ENCODE data around the gene KCNA2. TPM values are rescaled to one million over a fixed set of nuclear protein-coding genes. Genes with fewer than 3 reads are reported as not detected.

The KCNA2 gene
- total RNA-seq, 1 experiment from 2014 or later: not detected

DNA sequence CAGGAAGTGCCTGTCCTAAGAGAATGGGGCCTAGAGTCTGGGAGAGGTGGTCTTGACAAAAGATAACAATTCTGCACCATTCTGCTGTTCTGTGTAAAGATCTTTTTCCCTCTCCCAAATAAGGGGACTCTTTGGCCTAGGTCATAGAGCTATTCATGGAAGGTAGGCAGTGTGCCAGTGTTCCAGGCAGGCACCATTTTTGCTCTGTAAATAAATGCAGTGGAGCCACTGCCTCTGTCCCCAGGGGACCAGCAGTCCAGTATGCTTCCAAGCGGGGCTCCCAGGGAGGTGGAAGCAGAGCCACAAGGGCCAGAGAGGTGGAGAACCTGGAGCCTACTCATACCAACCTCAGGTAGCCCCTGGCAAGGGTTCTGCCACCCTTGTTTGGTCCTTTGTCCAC, 25.9 kb downstream of the KCNA2 start:
- no peak overlapping the region for H3K27ac ChIP-seq
- no peaks in the 10 kb centered on the region for H3K4me1 ChIP-seq
- H3K27me3 ChIP-seq: 0 out of 2 replicates have a peak, but pooled peaks cover 3% of the 10 kb centered on the region
- no peaks in the 10 kb centered on the region for H3K36me3 ChIP-seq
- no peaks in the 10 kb centered on the region for H3K9me3 ChIP-seq (replicated peaks)
- H3K4me3 ChIP-seq: no peak overlapping the region
- no peak for DNase-seq

DNA sequence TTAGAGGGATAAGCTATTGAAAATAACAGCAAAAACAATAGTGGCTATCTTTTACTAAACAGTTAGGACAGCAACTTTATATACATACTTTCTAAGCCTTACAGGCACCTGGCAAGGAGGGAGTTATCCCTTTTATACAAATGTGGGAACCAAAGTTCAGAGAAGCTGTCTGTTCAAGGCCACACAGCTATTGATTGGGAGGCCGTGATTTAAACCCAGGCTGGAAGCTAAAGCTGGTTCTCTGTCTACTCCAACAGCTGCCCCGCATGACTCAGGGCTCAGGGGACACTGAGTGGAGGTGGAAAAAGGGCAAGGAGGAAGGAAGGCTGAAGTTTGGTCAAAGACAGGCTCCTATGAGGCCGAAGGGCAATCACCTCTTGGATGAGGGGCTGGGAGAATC, 26.7 kb downstream of the KCNA2 start:
- Histone ChIP-seq H3K27ac (no peak overlapping the region), H3K4me1 (no peaks in the 10 kb centered on the region), H3K4me3 (no peak overlapping the region), H3K27me3 (0 out of 2 replicates have a peak, but pooled peaks cover 3% of the 10 kb centered on the region), H3K36me3 (no peaks in the 10 kb centered on the region), H3K9me3 (replicated peaks) (no peaks in the 10 kb centered on the region)
- no peak for DNase-seq

DNA sequence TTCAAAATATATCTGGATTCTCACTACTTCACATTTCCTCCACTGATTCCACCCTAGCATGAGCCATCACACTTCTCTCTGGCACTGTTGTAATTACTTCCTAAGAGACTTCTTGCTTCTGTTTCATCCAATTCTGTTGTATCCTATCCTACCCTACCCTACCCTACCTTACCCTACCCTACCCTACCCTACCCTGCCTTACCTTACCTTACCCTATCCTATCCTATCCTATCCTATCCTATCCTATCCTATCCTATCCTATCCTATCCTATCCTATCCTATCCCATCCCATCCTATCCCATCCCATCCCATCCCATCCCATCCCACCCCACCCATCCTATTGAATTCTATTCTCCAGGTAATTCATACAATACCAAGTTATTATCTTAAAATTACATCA, 29.7 kb downstream of the KCNA2 start:
- Histone ChIP-seq H3K27ac (no peak overlapping the region), H3K36me3 (no peaks in the 10 kb centered on the region), H3K27me3 (no peaks in the 10 kb centered on the region), H3K4me1 (no peaks in the 10 kb centered on the region), H3K4me3 (no peak overlapping the region), H3K9me3 (replicated peaks) (no peaks in the 10 kb centered on the region)
- DNase-seq: no peak

DNA sequence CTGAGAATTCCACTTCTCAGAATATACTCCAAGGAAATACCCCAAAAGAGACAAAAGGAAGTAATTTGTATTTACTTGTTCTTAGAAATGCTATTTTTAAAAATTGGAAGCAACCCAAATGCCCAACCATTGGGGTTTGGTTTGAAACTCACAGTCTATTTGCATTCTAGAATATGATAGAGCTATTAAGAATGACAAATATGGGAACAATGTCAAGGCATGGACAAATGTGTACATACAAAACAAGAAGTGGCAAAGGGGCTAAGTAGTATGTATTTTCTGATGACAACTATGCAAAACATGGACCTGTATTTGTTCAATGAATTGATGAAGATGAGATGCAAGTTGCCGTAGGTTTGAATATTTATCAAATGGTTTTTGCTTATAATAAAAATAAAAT, 32.8 kb downstream of the KCNA2 start:
- Histone ChIP-seq H3K27ac (no peak overlapping the region), H3K4me1 (no peaks in the 10 kb centered on the region), H3K9me3 (replicated peaks) (no peaks in the 10 kb centered on the region), H3K36me3 (no peaks in the 10 kb centered on the region), H3K27me3 (no peaks in the 10 kb centered on the region), H3K4me3 (no peak overlapping the region)
- DNase-seq: no peak

DNA sequence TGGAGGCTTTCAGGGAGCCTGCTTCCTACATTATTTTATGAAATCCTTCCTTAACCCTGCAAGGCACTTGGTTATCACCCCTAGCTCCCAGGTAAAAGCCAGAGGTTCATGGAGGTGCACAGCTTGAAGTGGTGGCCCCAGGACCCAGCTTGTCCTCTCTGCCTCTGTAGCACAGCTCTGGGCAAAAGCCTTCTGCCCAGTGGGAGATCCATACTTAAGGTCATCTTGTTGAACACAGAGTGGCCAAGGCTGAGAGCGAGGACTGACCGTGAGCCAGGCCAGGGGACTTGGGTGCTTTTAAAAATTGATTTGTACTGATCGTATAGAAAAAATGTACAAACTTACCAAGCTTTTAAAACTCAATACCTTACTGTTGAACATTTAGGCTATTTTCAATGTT, 33.4 kb downstream of the KCNA2 start:
- Histone ChIP-seq H3K27ac (no peak overlapping the region), H3K4me1 (no peaks in the 10 kb centered on the region), H3K27me3 (no peaks in the 10 kb centered on the region), H3K36me3 (no peaks in the 10 kb centered on the region), H3K4me3 (no peak overlapping the region), H3K9me3 (replicated peaks) (no peaks in the 10 kb centered on the region)
- DNase-seq: no peak

DNA sequence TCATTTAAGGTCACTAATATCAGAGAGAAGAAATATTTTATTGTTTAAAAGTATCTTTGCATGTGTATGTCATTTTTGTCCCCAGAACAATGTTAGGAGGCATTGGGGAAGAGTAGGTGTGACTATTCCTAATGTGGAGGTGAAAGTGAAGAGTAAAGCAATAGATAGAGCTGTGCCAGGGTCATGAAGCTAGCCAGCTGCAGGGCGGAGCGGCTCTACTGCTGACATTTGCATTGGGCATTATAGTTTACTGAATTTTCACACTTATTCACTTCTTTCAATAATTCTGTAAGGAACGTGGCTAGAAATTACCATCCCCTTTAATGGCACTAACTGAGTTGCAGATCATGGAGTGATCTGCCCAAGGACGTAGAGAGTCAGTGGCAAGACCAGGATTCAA, 35.3 kb downstream of the KCNA2 start:
- no peaks in the 10 kb centered on the region for H3K36me3 ChIP-seq
- H3K4me3 ChIP-seq: no peak overlapping the region
- no peak for DNase-seq
- H3K27ac ChIP-seq: no peak overlapping the region
- H3K27me3 ChIP-seq: no peaks in the 10 kb centered on the region
- no peaks in the 10 kb centered on the region for H3K9me3 ChIP-seq (replicated peaks)
- H3K4me1 ChIP-seq: no peaks in the 10 kb centered on the region

DNA sequence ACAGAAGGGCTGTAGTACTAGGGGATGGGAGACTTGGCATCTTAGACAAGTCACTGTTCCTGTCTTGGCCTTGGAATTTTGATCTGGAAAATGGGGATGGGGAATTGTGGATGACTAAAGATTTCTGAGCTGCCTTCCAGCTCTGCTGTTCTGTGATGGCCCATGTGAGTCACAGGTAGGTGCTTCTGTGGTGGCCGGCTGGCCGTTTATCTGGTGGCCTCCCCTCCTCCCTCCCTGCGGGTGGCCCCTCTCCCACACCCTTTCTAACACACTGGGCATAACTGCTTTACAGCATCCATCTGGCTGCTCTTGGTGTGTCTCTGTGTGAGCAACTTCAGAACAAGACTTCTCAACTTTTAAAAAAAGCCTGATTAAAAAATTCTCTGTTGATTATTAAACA, 35.9 kb downstream of the KCNA2 start:
- Histone ChIP-seq H3K36me3 (no peaks in the 10 kb centered on the region), H3K9me3 (replicated peaks) (no peaks in the 10 kb centered on the region), H3K4me1 (no peaks in the 10 kb centered on the region), H3K27ac (no peak overlapping the region), H3K4me3 (no peak overlapping the region), H3K27me3 (no peaks in the 10 kb centered on the region)
- no peak for DNase-seq

DNA sequence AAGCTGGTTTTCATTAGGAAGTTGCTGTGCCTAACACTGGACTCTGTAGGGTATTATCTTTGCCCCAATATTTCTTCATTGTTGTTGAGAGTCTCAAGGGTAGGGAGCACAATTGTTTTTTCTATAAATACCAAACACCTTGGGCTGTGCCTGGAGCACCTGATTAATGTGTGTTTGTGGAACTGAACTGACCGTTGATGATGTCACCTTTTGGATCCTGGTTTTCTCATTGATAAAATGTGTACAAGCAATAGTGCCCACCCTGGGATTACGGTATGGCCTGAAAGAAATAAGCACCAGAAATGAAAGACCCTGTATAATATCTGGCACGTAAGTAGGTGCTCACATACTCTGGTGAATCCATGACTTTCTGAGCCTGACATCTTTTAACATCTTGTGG, 39.3 kb downstream of the KCNA2 start:
- Histone ChIP-seq H3K36me3 (no peaks in the 10 kb centered on the region), H3K27ac (no peak overlapping the region), H3K9me3 (replicated peaks) (no peaks in the 10 kb centered on the region), H3K27me3 (0 out of 2 replicates have a peak, but pooled peaks cover 11% of the 10 kb centered on the region), H3K4me1 (no peaks in the 10 kb centered on the region), H3K4me3 (no peak overlapping the region)
- no peak for DNase-seq

DNA sequence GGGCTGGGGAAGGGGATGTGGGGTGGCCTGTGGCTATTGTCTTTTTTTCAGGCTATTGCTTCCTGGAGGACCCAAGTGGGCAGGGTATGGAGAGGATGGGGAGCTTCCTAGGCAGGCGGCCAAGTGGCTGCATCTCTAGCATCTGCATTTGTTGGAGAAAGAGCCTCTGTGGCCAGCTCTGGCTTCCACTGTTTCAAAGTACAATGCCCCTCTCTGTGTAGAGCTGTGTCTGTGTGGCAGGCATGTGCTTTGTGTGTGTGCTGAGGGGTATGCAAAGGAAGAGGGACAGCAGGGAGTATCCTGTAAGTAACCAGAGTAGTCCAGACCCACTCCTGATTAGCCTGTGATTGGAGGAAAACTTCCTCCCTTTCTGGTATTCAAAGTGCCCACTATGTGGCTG, 40.6 kb downstream of the KCNA2 start:
- H3K27me3 ChIP-seq: 0 out of 2 replicates have a peak, but pooled peaks cover 19% of the 10 kb centered on the region
- no peak for DNase-seq
- H3K9me3 ChIP-seq (replicated peaks): no peaks in the 10 kb centered on the region
- H3K4me3 ChIP-seq: no peak overlapping the region
- H3K27ac ChIP-seq: no peak overlapping the region
- no peaks in the 10 kb centered on the region for H3K36me3 ChIP-seq
- H3K4me1 ChIP-seq: no peaks in the 10 kb centered on the region

DNA sequence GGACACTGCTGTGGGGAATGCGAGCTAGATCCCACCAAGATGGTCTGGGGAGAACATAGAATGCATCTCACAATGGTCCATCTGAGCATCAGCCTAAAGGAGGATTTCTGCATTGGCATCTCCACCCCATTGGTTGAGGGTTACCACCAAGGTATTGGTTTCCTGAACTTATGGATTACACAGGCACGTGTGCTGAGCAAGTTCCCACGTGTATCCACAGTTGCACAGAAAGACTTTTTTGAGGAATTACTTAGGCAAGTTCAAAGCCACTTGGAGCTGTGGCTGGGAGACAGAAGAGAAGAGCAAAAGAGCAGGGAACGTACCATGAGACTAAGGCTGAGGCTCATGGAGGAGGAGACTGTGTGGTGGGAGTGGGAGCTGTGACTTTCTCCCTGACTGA, 43.1 kb downstream of the KCNA2 start:
- Histone ChIP-seq H3K4me1 (no peaks in the 10 kb centered on the region), H3K27ac (no peak overlapping the region), H3K4me3 (no peak overlapping the region), H3K9me3 (replicated peaks) (no peaks in the 10 kb centered on the region), H3K27me3 (0 out of 2 replicates have a peak, but pooled peaks cover 19% of the 10 kb centered on the region), H3K36me3 (no peaks in the 10 kb centered on the region)
- DNase-seq: no peak

DNA sequence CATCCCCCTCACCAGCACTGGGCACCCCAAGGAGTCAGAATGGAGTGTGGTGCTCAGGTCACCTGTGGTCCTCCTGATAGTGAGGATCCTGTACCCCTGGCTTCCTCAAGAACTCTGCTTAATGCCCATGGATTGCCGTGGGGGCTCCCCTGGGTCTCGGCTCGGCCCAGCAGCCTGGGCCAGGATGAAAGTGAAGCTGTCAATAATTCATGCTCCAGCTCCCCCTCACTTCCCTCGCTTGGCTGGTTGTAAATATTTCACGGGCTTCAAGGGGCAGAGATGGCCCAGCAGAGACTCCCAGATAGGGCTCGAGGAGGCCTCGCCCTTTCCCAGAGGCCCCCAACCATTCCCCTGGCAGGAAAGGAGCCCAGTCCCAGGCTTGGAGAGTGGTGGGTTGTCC, 44.6 kb downstream of the KCNA2 start:
- no peak overlapping the region for H3K4me3 ChIP-seq
- H3K27ac ChIP-seq: no peak overlapping the region
- no peaks in the 10 kb centered on the region for H3K9me3 ChIP-seq (replicated peaks)
- H3K27me3 ChIP-seq: 0 out of 2 replicates have a peak, but pooled peaks cover 19% of the 10 kb centered on the region
- H3K36me3 ChIP-seq: no peaks in the 10 kb centered on the region
- no peaks in the 10 kb centered on the region for H3K4me1 ChIP-seq
- no peak for DNase-seq

DNA sequence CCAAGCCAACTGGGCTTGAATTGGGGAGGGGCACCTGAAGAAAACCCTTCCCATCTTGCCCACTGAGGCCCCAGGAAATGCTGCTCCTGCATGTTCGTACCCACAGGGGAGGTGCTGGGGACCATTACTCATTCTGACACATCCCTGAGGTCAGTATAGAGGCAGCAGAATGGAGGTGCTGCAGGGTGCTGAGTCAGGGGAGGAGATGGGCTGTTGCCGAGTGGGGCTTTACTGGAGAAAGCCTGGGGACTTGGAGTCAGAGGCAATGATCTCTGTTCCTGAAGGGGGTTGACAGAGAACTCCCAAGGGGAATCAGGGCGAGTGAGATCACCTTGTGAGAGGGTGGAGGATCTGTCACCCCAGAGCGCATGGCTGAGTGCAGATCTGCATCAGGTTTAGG, 47.0 kb downstream of the KCNA2 start:
- DNase-seq: no peak
- no peaks in the 10 kb centered on the region for H3K4me1 ChIP-seq
- 0 out of 2 replicates have a peak, but pooled peaks cover 16% of the 10 kb centered on the region for H3K27me3 ChIP-seq
- no peaks in the 10 kb centered on the region for H3K36me3 ChIP-seq
- no peaks in the 10 kb centered on the region for H3K9me3 ChIP-seq (replicated peaks)
- H3K27ac ChIP-seq: no peak overlapping the region
- no peak overlapping the region for H3K4me3 ChIP-seq

DNA sequence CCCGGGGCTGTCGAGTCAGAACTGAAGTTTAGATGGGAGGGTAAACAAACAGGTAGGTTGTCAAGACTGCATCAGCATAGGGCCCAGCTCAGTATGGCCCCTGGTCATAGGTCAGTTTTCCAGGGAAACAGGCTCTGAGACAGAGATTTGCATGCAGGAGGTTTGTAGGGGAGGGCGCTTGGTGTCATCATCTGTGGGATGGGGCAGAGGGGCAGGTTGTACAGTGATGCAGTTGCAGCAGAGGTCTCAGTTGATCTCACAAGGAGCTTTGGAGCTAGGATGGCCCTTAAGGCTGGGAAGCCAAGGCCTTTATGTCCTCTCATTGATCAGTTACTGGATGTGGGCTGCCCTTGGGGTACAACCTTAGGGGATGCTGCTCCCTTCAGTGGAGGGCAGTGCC, 48.7 kb downstream of the KCNA2 start:
- H3K9me3 ChIP-seq (replicated peaks): no peaks in the 10 kb centered on the region
- 0 out of 2 replicates have a peak, but pooled peaks cover 10% of the 10 kb centered on the region for H3K27me3 ChIP-seq
- no peak overlapping the region for H3K27ac ChIP-seq
- no peaks in the 10 kb centered on the region for H3K36me3 ChIP-seq
- DNase-seq: no peak
- H3K4me3 ChIP-seq: no peak overlapping the region
- H3K4me1 ChIP-seq: no peaks in the 10 kb centered on the region

DNA sequence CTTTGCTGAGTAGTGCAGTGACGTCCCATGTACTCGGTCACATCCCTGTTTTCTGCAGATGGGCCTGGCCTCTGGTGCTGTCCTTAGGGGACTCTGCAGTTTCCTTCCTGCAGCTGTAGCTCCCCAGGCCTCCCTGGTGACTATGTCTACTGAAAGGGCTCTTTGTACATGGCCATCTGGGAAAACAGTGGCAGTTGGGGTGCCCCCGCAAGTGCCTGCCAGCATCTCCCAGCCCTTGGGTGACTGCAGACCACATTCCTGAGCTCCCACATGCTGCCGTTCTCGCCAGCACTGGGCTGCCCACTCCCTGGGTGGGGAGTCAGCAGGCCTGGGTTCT, 49.7 kb downstream of the KCNA2 start:
- no peaks in the 10 kb centered on the region for H3K9me3 ChIP-seq (replicated peaks)
- 0 out of 2 replicates have a peak, but pooled peaks cover 7% of the 10 kb centered on the region for H3K27me3 ChIP-seq
- no peak overlapping the region for H3K4me3 ChIP-seq
- H3K4me1 ChIP-seq: no peaks in the 10 kb centered on the region
- H3K27ac ChIP-seq: no peak overlapping the region
- H3K36me3 ChIP-seq: no peaks in the 10 kb centered on the region
- DNase-seq: peak; percentile 9 to 27

DNA sequence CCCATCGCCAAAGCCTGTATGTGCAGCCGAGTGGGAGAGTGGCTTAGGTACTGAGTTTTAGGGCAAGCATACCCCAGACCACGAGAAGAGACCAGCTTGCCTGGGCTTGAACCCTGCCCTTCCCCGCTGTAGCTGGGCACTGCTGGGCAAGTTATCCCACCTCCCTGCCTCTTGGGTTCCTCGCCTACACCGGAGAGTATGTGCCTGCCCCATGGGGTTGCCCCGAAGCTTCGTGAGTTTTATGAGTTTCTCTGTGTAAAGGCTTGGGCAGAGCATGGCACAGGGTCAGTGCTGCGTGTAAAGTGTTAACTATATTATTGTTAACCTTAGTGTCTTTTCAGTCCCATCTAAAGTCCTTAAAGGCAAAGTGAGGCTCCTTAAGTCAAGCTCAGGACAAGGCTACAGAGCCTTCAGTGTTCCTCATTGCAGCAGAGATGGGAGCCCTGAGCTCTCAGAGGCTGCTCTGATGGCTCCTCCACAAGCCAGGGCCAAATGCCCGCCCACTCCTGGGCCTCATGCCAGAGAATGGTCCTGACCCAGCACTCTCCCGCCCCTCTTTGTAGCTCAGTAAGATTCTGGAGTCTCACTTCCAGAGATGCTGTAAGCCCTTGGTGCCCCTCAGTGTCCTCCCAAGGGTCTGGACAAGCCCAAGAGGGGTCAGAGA, 50.2 kb downstream of the KCNA2 start:
- no peak overlapping the region for H3K4me3 ChIP-seq
- 0 out of 2 replicates have a peak, but pooled peaks cover 2% of the 10 kb centered on the region for H3K27me3 ChIP-seq
- H3K9me3 ChIP-seq (replicated peaks): no peaks in the 10 kb centered on the region
- peak in 1 of 2 experiments; percentile 13 for DNase-seq
- no peaks in the 10 kb centered on the region for H3K36me3 ChIP-seq
- H3K27ac ChIP-seq: no peak overlapping the region
- H3K4me1 ChIP-seq: no peaks in the 10 kb centered on the region
